GM12872 (cell line): ENCODE data around the gene SF1.

ENCODE experiments used
- CTCF ChIP-seq: IDR thresholded peaks from 3 replicates; pipeline ENCODE4 v1.5.1; 2011; ENCODE audit warnings: low read depth, mild to moderate bottlenecking, low read length, moderate library complexity; ENCODE audit not compliant: insufficient read depth

SF1 gene

GRCh38 chr11:64813826-64814225 lies 35.5 kb upstream of the SF1 start:
- TF ChIP-seq CTCF, result no peak

GRCh38 chr11:64810891-64811272 lies 32.5 kb upstream of the SF1 start:
- TF ChIP-seq CTCF, result no peak

- no peak for TF ChIP-seq CTCF
These were observed 32.0 kb upstream of the SF1 start, which contains the start of gene MEN1 for GRCh38 chr11:64810271-64810890. Gene MEN1, minus strand, starts transcription at chr11:64810551. Its CDS starts 442 bp downstream, at chr11:64810109.

- no peak for TF ChIP-seq CTCF
These were observed 31.5 kb upstream of the SF1 start for GRCh38 chr11:64809781-64810241.

GRCh38 chr11:64805481-64805880 lies 27.1 kb upstream of the SF1 start:
- no peak for TF ChIP-seq CTCF

GRCh38 chr11:64804346-64805210 lies 26.2 kb upstream of the SF1 start:
- TF ChIP-seq CTCF, result no peak

GRCh38 chr11:64803846-64804345 lies 25.6 kb upstream of the SF1 start:
- no peak for TF ChIP-seq CTCF
